ENCODE data around the gene FCER1G.

FCER1G gene

GRCh38 chr1:161190962-161191521, 24.1 kb upstream of the FCER1G start:
- Histone ChIP-seq H3K4me3 (ENCODE audit: low read depth, low read length) (no peak overlapping the region), H3K9ac (ENCODE audit: low read depth, low read length) (no peak overlapping the region), H3K4me1 (ENCODE audit: control insufficient read depth, insufficient read depth, low read length) (peaks cover 3% of the 10 kb centered on the region), H3K36me3 (ENCODE audit: control insufficient read depth, insufficient read depth, low read length) (peaks cover 9% of the 10 kb centered on the region), H3K27me3 (ENCODE audit: control insufficient read depth, insufficient read depth, low read length) (no peaks in the 10 kb centered on the region), H3K9me3 (ENCODE audit: control insufficient read depth, insufficient read depth, low read length) (no peaks in the 10 kb centered on the region)

- peaks cover 10% of the 10 kb centered on the region for H3K4me1 ChIP-seq (ENCODE audit: control insufficient read depth, insufficient read depth, low read length)
- peaks cover 14% of the 10 kb centered on the region for H3K36me3 ChIP-seq (ENCODE audit: control insufficient read depth, insufficient read depth, low read length)
- H3K9me3 ChIP-seq (ENCODE audit: control insufficient read depth, insufficient read depth, low read length), result no peaks in the 10 kb centered on the region
- no peak overlapping the region for H3K4me3 ChIP-seq (ENCODE audit: low read depth, low read length)
- H3K9ac ChIP-seq (ENCODE audit: low read depth, low read length), result no peak overlapping the region
- no peaks in the 10 kb centered on the region for H3K27me3 ChIP-seq (ENCODE audit: control insufficient read depth, insufficient read depth, low read length)
Observed at GRCh38 chr1:161191971-161192370, 23.1 kb upstream of the FCER1G start.

GRCh38 chr1:161192476-161193465, 22.3 kb upstream of the FCER1G start:
- Histone ChIP-seq H3K9me3 (ENCODE audit: control insufficient read depth, insufficient read depth, low read length) (no peaks in the 10 kb centered on the region), H3K36me3 (ENCODE audit: control insufficient read depth, insufficient read depth, low read length) (peaks cover 14% of the 10 kb centered on the region), H3K4me3 (ENCODE audit: low read depth, low read length) (no peak overlapping the region), H3K4me1 (ENCODE audit: control insufficient read depth, insufficient read depth, low read length) (peaks cover 17% of the 10 kb centered on the region), H3K9ac (ENCODE audit: low read depth, low read length) (no peak overlapping the region), H3K27me3 (ENCODE audit: control insufficient read depth, insufficient read depth, low read length) (no peaks in the 10 kb centered on the region)

- no peak overlapping the region for H3K4me3 ChIP-seq (ENCODE audit: low read depth, low read length)
- H3K27me3 ChIP-seq (ENCODE audit: control insufficient read depth, insufficient read depth, low read length), result no peaks in the 10 kb centered on the region
- H3K36me3 ChIP-seq (ENCODE audit: control insufficient read depth, insufficient read depth, low read length), result peaks cover 14% of the 10 kb centered on the region
- H3K4me1 ChIP-seq (ENCODE audit: control insufficient read depth, insufficient read depth, low read length), result peaks cover 23% of the 10 kb centered on the region
- H3K9ac ChIP-seq (ENCODE audit: low read depth, low read length), result no peak overlapping the region
- no peaks in the 10 kb centered on the region for H3K9me3 ChIP-seq (ENCODE audit: control insufficient read depth, insufficient read depth, low read length)
Observed at GRCh38 chr1:161193561-161194235, 21.4 kb upstream of the FCER1G start.

GRCh38 chr1:161195171-161195570, 19.9 kb upstream of the FCER1G start:
- no peaks in the 10 kb centered on the region for H3K9me3 ChIP-seq (ENCODE audit: control insufficient read depth, insufficient read depth, low read length)
- peaks cover 34% of the 10 kb centered on the region for H3K4me1 ChIP-seq (ENCODE audit: control insufficient read depth, insufficient read depth, low read length)
- peaks cover 14% of the 10 kb centered on the region for H3K36me3 ChIP-seq (ENCODE audit: control insufficient read depth, insufficient read depth, low read length)
- no peak overlapping the region for H3K4me3 ChIP-seq (ENCODE audit: low read depth, low read length)
- no peak overlapping the region for H3K9ac ChIP-seq (ENCODE audit: low read depth, low read length)
- no peaks in the 10 kb centered on the region for H3K27me3 ChIP-seq (ENCODE audit: control insufficient read depth, insufficient read depth, low read length)

GRCh38 chr1:161196111-161196510, 19.0 kb upstream of the FCER1G start:
- Histone ChIP-seq H3K4me1 (ENCODE audit: control insufficient read depth, insufficient read depth, low read length) (peaks cover 43% of the 10 kb centered on the region), H3K9me3 (ENCODE audit: control insufficient read depth, insufficient read depth, low read length) (no peaks in the 10 kb centered on the region), H3K9ac (ENCODE audit: low read depth, low read length) (no peak overlapping the region), H3K27me3 (ENCODE audit: control insufficient read depth, insufficient read depth, low read length) (no peaks in the 10 kb centered on the region), H3K4me3 (ENCODE audit: low read depth, low read length) (no peak overlapping the region), H3K36me3 (ENCODE audit: control insufficient read depth, insufficient read depth, low read length) (peaks cover 14% of the 10 kb centered on the region)

- H3K9ac ChIP-seq (ENCODE audit: low read depth, low read length), result peak overlapping the region; percentile 54
- H3K4me3 ChIP-seq (ENCODE audit: low read depth, low read length), result peak overlapping the region; percentile 50
- H3K36me3 ChIP-seq (ENCODE audit: control insufficient read depth, insufficient read depth, low read length), result peaks cover 14% of the 10 kb centered on the region
- no peaks in the 10 kb centered on the region for H3K9me3 ChIP-seq (ENCODE audit: control insufficient read depth, insufficient read depth, low read length)
- H3K27me3 ChIP-seq (ENCODE audit: control insufficient read depth, insufficient read depth, low read length), result no peaks in the 10 kb centered on the region
- H3K4me1 ChIP-seq (ENCODE audit: control insufficient read depth, insufficient read depth, low read length), result peaks cover 48% of the 10 kb centered on the region
Observed at GRCh38 chr1:161196521-161197451, 18.3 kb upstream of the FCER1G start.

GRCh38 chr1:161197560-161198193, 17.4 kb upstream of the FCER1G start:
- peak overlapping the region; percentile 50 for H3K4me3 ChIP-seq (ENCODE audit: low read depth, low read length)
- peaks cover 47% of the 10 kb centered on the region for H3K4me1 ChIP-seq (ENCODE audit: control insufficient read depth, insufficient read depth, low read length)
- H3K9me3 ChIP-seq (ENCODE audit: control insufficient read depth, insufficient read depth, low read length), result no peaks in the 10 kb centered on the region
- peaks cover 14% of the 10 kb centered on the region for H3K36me3 ChIP-seq (ENCODE audit: control insufficient read depth, insufficient read depth, low read length)
- peak overlapping the region; percentile 12 for H3K9ac ChIP-seq (ENCODE audit: low read depth, low read length)
- no peaks in the 10 kb centered on the region for H3K27me3 ChIP-seq (ENCODE audit: control insufficient read depth, insufficient read depth, low read length)

- Histone ChIP-seq H3K4me1 (ENCODE audit: control insufficient read depth, insufficient read depth, low read length) (peaks cover 45% of the 10 kb centered on the region), H3K9ac (ENCODE audit: low read depth, low read length) (peak overlapping the region; percentile 47), H3K27me3 (ENCODE audit: control insufficient read depth, insufficient read depth, low read length) (no peaks in the 10 kb centered on the region), H3K4me3 (ENCODE audit: low read depth, low read length) (peak overlapping the region; percentile 50), H3K36me3 (ENCODE audit: control insufficient read depth, insufficient read depth, low read length) (peaks cover 14% of the 10 kb centered on the region), H3K9me3 (ENCODE audit: control insufficient read depth, insufficient read depth, low read length) (no peaks in the 10 kb centered on the region)
Observed at GRCh38 chr1:161198194-161198896, 16.8 kb upstream of the FCER1G start.

- Histone ChIP-seq H3K27me3 (ENCODE audit: control insufficient read depth, insufficient read depth, low read length) (no peaks in the 10 kb centered on the region), H3K9me3 (ENCODE audit: control insufficient read depth, insufficient read depth, low read length) (no peaks in the 10 kb centered on the region), H3K4me1 (ENCODE audit: control insufficient read depth, insufficient read depth, low read length) (peaks cover 46% of the 10 kb centered on the region), H3K4me3 (ENCODE audit: low read depth, low read length) (peak within 1 kb of the TSS; percentile 50), H3K36me3 (ENCODE audit: control insufficient read depth, insufficient read depth, low read length) (peaks cover 19% of the 10 kb centered on the region), H3K9ac (ENCODE audit: low read depth, low read length) (peak within 1 kb of the TSS; percentile 88)
Observed at GRCh38 chr1:161198897-161199431, 16.1 kb upstream of the FCER1G start, which contains the start of gene ADAMTS4. TSS of gene ADAMTS4 (minus strand) at chr1:161199054. CDS start at chr1:161198627, 427 bp downstream.

All from iPS-15b (cell line).